Measurements from ENCODE around the gene MCUB.
"Not testable (repeated sequence)": the region's sequence is repeated elsewhere in the genome, so short reads cannot be mapped to it uniquely, and the experiment has no call there.

Gene MCUB

GRCh38 chr4:109579997-109580396 is 20.0 kb downstream of the MCUB start:
- not testable (repeated sequence) for DNase-seq

GRCh38 chr4:109588176-109588575 is 28.1 kb downstream of the MCUB start:
- DNase-seq: no peak

GRCh38 chr4:109589119-109589518 is 29.1 kb downstream of the MCUB start:
- DNase-seq: no peak

GRCh38 chr4:109589605-109590004 is 29.6 kb downstream of the MCUB start:
- no peak for DNase-seq

GRCh38 chr4:109590905-109591304 is 30.9 kb downstream of the MCUB start:
- no peak for DNase-seq

- no peak for DNase-seq
Measured at GRCh38 chr4:109592367-109592766, 32.3 kb downstream of the MCUB start.

- not testable (repeated sequence) for DNase-seq
Measured at GRCh38 chr4:109595123-109595522, 35.1 kb downstream of the MCUB start.

- not testable (repeated sequence) for DNase-seq
Measured at GRCh38 chr4:109596420-109597085, 36.5 kb downstream of the MCUB start.

- DNase-seq: no peak
Measured at GRCh38 chr4:109599046-109599652, 39.1 kb downstream of the MCUB start.

GRCh38 chr4:109600431-109600830 is 40.4 kb downstream of the MCUB start:
- DNase-seq: no peak

- no peak for DNase-seq
Measured at GRCh38 chr4:109601336-109601735, 41.3 kb downstream of the MCUB start.

GRCh38 chr4:109607976-109608375 is 47.9 kb downstream of the MCUB start:
- no peak for DNase-seq

GRCh38 chr4:109608879-109609278 is 48.8 kb downstream of the MCUB start:
- no peak for DNase-seq

- no peak for DNase-seq
Measured at GRCh38 chr4:109609431-109609830, 49.4 kb downstream of the MCUB start.

GRCh38 chr4:109610489-109610888 is 50.4 kb downstream of the MCUB start:
- no peak for DNase-seq

- DNase-seq: no peak
Measured at GRCh38 chr4:109611045-109611646, 51.1 kb downstream of the MCUB start.

- no peak for DNase-seq
Measured at GRCh38 chr4:109614015-109614414, 54.0 kb downstream of the MCUB start.

GRCh38 chr4:109614466-109614865 is 54.4 kb downstream of the MCUB start:
- no peak for DNase-seq

- no peak for DNase-seq
Measured at GRCh38 chr4:109615742-109616141, 55.7 kb downstream of the MCUB start.

- no peak for DNase-seq
Measured at GRCh38 chr4:109616243-109616642, 56.2 kb downstream of the MCUB start.

- no peak for DNase-seq
Measured at GRCh38 chr4:109622626-109623025, 62.6 kb downstream of the MCUB start.

- no peak for DNase-seq
Measured at GRCh38 chr4:109624536-109624935, 64.5 kb downstream of the MCUB start.

GRCh38 chr4:109627361-109627760 is 67.3 kb downstream of the MCUB start:
- DNase-seq: no peak

- no peak for DNase-seq
Measured at GRCh38 chr4:109629775-109630174, 69.7 kb downstream of the MCUB start.

Data from NCI-H510A (cell line).